Fibroblast of skin of back (primary cell): ENCODE results near the gene MALL.
"Not testable (repeated sequence)": the region's sequence is repeated elsewhere in the genome, so short reads cannot be mapped to it uniquely, and the experiment has no call there.

ENCODE experiments used
- DNase-seq: peaks from one replicate; pipeline ENCODE4 v3.0.0-alpha.2; 2013

Gene MALL

GRCh38 chr2:110097506-110098220 is 18.0 kb downstream of the MALL start:
- DNase-seq = no peak

GRCh38 chr2:110095994-110096633 is 19.5 kb downstream of the MALL start:
- DNase-seq = no peak

DNA sequence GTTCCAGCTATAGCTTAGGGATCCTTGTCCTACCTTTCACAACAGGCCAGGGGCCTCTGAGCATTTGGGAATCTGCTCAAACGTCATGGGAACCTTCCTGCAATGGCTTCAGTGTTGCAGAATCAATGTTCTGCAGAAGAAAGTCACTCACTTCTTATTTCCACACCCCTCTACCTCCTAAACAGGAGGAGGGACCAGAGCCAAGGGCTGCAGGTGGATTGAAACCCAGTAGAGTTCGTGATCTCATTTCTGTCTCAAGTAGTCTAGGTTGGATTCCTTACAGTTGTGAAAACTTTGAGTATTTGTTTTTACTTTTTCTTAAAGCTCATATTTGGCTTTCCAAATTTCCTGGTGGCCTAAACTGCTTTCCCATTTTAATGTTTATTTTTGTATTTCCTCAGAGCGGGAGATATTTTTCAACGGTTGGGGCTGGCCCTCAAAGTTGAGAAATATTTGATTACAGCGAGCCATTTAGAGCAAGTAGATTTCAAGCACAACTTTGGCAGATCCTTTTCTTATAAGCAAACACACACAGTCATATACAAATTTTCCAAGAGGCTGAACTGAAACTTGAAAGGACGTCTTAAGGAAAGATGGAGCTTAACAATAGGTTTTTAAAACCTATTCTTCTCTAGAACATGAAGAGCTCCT is 20.6 kb downstream of the MALL start:
- not testable (repeated sequence) for DNase-seq

- not testable (repeated sequence) for DNase-seq
Measured at GRCh38 chr2:110093924-110094323, 21.7 kb downstream of the MALL start.

DNA sequence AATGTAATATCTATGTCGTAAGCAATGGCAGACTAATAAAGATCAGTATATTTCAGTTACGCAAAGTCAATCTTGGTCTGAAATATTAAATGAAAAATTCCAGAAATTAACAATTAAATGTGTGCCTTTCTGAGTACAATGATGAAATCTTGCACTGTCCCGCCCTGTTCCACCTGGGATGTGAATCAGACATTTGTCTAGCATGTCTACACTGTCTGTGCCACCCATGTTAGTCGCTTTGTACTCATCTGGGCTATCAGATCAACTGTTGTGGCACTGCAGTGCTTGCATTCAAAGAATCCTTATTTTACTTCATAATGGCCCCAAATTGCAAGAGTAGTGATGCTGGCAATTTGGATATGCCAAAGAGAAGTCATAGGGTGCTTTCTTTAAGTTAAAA is 25.5 kb downstream of the MALL start:
- DNase-seq = not testable (repeated sequence)

DNA sequence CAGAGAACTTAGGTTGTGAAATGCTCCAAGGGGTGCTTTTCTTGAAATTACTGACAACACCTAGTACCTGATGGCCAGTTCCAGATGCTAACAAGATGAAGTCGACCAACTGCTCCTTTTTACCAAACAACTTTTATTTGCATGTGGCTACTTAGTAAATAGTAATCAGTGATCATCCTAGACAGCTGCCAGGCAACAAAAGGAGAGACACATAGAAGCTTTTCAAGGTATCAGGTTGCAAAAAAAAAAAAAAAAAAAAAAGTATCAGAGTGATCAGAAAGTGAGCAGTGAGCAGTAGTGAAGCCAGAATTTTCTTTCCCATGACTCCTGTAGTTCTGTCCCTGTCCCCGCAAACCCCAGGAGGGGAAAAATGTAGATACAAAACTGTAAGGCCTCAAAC is 31.9 kb downstream of the MALL start:
- DNase-seq = not testable (repeated sequence)

- DNase-seq = not testable (repeated sequence)
Measured at GRCh38 chr2:110083162-110083561, 32.5 kb downstream of the MALL start.

- not testable (repeated sequence) for DNase-seq
Measured at GRCh38 chr2:110078104-110078503, 37.5 kb downstream of the MALL start.

DNA sequence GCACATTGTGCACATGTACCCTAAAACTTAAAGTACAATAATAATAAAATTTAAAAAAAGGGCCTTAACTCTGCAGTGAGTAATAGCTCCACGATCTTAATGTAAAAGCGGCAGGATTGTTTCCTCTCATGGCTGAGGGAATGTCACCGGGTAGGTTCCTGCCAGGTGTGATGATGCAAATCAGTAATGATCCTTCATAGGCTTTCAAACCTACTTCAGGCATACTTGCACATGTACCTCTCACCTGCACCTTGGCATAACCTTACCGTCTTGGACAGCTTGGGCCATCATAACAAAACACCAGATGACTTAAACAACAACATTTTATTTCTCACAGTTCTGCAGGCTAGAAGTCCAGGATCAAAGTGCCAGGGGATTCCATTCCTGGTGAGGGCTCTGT is 39.7 kb downstream of the MALL start:
- DNase-seq = not testable (repeated sequence)

- DNase-seq = not testable (repeated sequence)
Measured at GRCh38 chr2:110069869-110070268, 45.8 kb downstream of the MALL start.

- not testable (repeated sequence) for DNase-seq
Measured at GRCh38 chr2:110068153-110068552, 47.5 kb downstream of the MALL start.

GRCh38 chr2:110062332-110062731 is 53.3 kb downstream of the MALL start:
- not testable (repeated sequence) for DNase-seq

DNA sequence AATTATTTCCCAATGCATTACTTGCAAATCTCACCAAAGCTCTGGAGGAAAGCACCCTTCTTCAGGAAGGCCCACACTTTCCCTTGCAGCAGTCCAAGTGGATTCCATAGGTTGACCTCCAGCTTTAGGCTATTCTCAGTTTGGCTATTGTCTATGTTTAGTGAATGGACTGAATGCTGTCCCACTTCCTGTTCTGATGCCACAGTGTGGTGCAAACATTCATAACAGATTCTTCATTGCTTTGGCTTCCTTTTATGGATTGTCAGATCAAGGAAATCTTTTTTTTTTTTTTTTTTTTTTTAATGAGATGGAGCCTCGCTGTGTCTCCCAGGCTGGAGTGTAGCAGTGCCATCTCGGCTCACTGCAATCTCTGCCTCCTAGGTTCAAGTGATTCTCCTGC is 55.1 kb downstream of the MALL start:
- DNase-seq = not testable (repeated sequence)

- not testable (repeated sequence) for DNase-seq
Measured at GRCh38 chr2:110059694-110060358, 55.8 kb downstream of the MALL start.

DNA sequence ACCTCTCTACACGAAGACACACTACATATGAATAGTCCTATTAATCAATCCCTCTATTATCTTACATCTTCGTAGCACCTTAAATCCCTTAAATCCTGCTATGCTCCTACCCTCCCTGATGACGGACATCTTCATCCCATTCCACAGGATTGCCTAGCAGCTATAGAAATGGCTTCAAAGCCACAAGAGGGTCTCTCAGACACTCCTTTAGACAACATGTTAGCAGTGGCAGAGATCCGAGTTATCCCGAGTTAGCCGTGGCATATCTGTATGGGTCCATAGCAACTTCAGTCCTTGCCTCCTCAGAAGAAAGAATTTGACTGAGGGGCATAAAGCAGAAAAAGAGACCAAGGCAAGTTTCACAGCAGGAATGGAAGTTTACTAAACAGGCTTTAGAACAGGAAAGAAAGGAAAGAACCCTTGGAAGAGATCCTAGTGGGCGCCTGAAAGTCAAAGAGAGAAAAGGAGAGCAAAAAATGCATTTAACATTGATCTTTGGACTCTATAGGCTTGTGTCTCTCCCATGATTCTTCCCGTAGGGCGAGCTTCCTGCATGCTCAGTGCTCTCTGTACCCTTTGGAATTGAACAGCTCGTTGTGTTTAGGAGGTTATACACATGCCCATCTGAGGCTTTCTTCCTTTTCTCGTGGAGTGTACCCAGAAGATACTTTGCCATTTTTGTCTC is 56.5 kb downstream of the MALL start:
- DNase-seq = not testable (repeated sequence)

GRCh38 chr2:110058034-110058433 is 57.6 kb downstream of the MALL start:
- not testable (repeated sequence) for DNase-seq

- DNase-seq = not testable (repeated sequence)
Measured at GRCh38 chr2:110055819-110056408, 59.7 kb downstream of the MALL start.

- peak; percentile 55 for DNase-seq
Measured at GRCh38 chr2:110054521-110055407, 60.9 kb downstream of the MALL start.

- not testable (repeated sequence) for DNase-seq
Measured at GRCh38 chr2:110053688-110054087, 61.9 kb downstream of the MALL start.

- DNase-seq = not testable (repeated sequence)
Measured at GRCh38 chr2:110052166-110052565, 63.5 kb downstream of the MALL start.

- DNase-seq = not testable (repeated sequence)
Measured at GRCh38 chr2:110050222-110050621, 65.4 kb downstream of the MALL start.
